Activated naive CD4-positive, alpha-beta T cell treated with anti-CD3 and anti-CD28 coated beads, Interleukin-2, amount 50 U/mL, for 24 hours (primary cell): ENCODE results near the gene ZNF426.

ENCODE experiments used
- H3K27ac Mint-ChIP-seq: one replicate; pipeline ENCODE4 v1.8.0; 2021; ENCODE audit warnings: mild to moderate bottlenecking, mixed read lengths
- H3K27me3 Mint-ChIP-seq: one replicate; pipeline ENCODE4 v1.8.0; 2021; ENCODE audit warnings: mixed read lengths
- H3K36me3 Mint-ChIP-seq: one replicate; pipeline ENCODE4 v1.8.0; 2021; ENCODE audit warnings: mixed read lengths
- H3K4me1 Mint-ChIP-seq: one replicate; pipeline ENCODE4 v1.8.0; 2021; ENCODE audit warnings: mixed read lengths
- H3K4me3 Mint-ChIP-seq: one replicate; pipeline ENCODE4 v1.8.0; 2021; ENCODE audit warnings: mild to moderate bottlenecking, mixed read lengths
- H3K9me3 Mint-ChIP-seq: one replicate; pipeline ENCODE4 v1.8.0; 2021; ENCODE audit warnings: mixed read lengths

Gene ZNF426

GRCh38 chr19:9531933-9532332 lies 6.5 kb downstream of the ZNF426 start:
- Mint-ChIP-seq H3K4me3 (no peak overlapping the region), H3K4me1 (peaks cover 4% of the 10 kb centered on the region), H3K27me3 (no peaks in the 10 kb centered on the region), H3K9me3 (peaks cover 21% of the 10 kb centered on the region), H3K36me3 (peaks cover 81% of the 10 kb centered on the region), H3K27ac (no peak overlapping the region)

GRCh38 chr19:9528757-9529336 lies 9.6 kb downstream of the ZNF426 start:
- no peak overlapping the region for H3K4me3 Mint-ChIP-seq
- H3K9me3 Mint-ChIP-seq: peaks cover 29% of the 10 kb centered on the region
- no peaks in the 10 kb centered on the region for H3K4me1 Mint-ChIP-seq
- H3K27ac Mint-ChIP-seq: no peak overlapping the region
- no peaks in the 10 kb centered on the region for H3K27me3 Mint-ChIP-seq
- H3K36me3 Mint-ChIP-seq: peaks cover 78% of the 10 kb centered on the region

GRCh38 chr19:9523885-9524474 lies 14.5 kb downstream of the ZNF426 start:
- H3K9me3 Mint-ChIP-seq: peaks cover 16% of the 10 kb centered on the region
- H3K27ac Mint-ChIP-seq: no peak overlapping the region
- no peaks in the 10 kb centered on the region for H3K4me1 Mint-ChIP-seq
- peaks cover 54% of the 10 kb centered on the region for H3K36me3 Mint-ChIP-seq
- H3K4me3 Mint-ChIP-seq: no peak overlapping the region
- no peaks in the 10 kb centered on the region for H3K27me3 Mint-ChIP-seq

GRCh38 chr19:9507285-9507684 lies 31.2 kb downstream of the ZNF426 start:
- H3K9me3 Mint-ChIP-seq: peaks cover 49% of the 10 kb centered on the region

GRCh38 chr19:9500796-9501195 lies 37.6 kb downstream of the ZNF426 start:
- Mint-ChIP-seq H3K27me3 (no peaks in the 10 kb centered on the region), H3K4me1 (no peaks in the 10 kb centered on the region), H3K4me3 (no peak overlapping the region), H3K9me3 (peaks cover 16% of the 10 kb centered on the region), H3K27ac (no peak overlapping the region), H3K36me3 (peaks cover 27% of the 10 kb centered on the region)

More at GRCh38 chr19:9507285-9507684, 31.2 kb downstream of the ZNF426 start:
- H3K27ac Mint-ChIP-seq: no peak overlapping the region
- H3K4me1 Mint-ChIP-seq: no peaks in the 10 kb centered on the region
- H3K4me3 Mint-ChIP-seq: no peak overlapping the region
- H3K36me3 Mint-ChIP-seq: peaks cover 32% of the 10 kb centered on the region
- H3K27me3 Mint-ChIP-seq: no peaks in the 10 kb centered on the region

- H3K36me3 Mint-ChIP-seq: peaks cover 23% of the 10 kb centered on the region
- peaks cover 3% of the 10 kb centered on the region for H3K27me3 Mint-ChIP-seq
- H3K4me1 Mint-ChIP-seq: no peaks in the 10 kb centered on the region
- peaks cover 13% of the 10 kb centered on the region for H3K9me3 Mint-ChIP-seq
- no peak within 1 kb of the TSS for H3K27ac Mint-ChIP-seq
- H3K4me3 Mint-ChIP-seq: peak within 1 kb of the TSS; percentile 44
Observed at GRCh38 chr19:9498183-9498902, 40.1 kb downstream of the ZNF426 start, which contains the start of gene ZNF560. ZNF560 (minus strand) TSS chr19:9498616; CDS start chr19:9475313, 23,303 bp downstream.

- Mint-ChIP-seq H3K27ac (no peak overlapping the region), H3K36me3 (peaks cover 19% of the 10 kb centered on the region), H3K4me3 (no peak overlapping the region), H3K27me3 (peaks cover 6% of the 10 kb centered on the region), H3K9me3 (peaks cover 15% of the 10 kb centered on the region), H3K4me1 (no peaks in the 10 kb centered on the region)
Observed at GRCh38 chr19:9494096-9494495, 44.3 kb downstream of the ZNF426 start.

- peaks cover 11% of the 10 kb centered on the region for H3K9me3 Mint-ChIP-seq
- H3K4me3 Mint-ChIP-seq: no peak overlapping the region
- no peak overlapping the region for H3K27ac Mint-ChIP-seq
- no peaks in the 10 kb centered on the region for H3K4me1 Mint-ChIP-seq
- no peaks in the 10 kb centered on the region for H3K27me3 Mint-ChIP-seq
- peaks cover 9% of the 10 kb centered on the region for H3K36me3 Mint-ChIP-seq
Observed at GRCh38 chr19:9487016-9487415, 51.4 kb downstream of the ZNF426 start.

- Mint-ChIP-seq H3K4me1 (no peaks in the 10 kb centered on the region), H3K27me3 (no peaks in the 10 kb centered on the region), H3K27ac (no peak overlapping the region), H3K36me3 (peaks cover 9% of the 10 kb centered on the region), H3K4me3 (no peak overlapping the region), H3K9me3 (peaks cover 15% of the 10 kb centered on the region)
Observed at GRCh38 chr19:9485140-9485539, 53.3 kb downstream of the ZNF426 start.

- Mint-ChIP-seq H3K9me3 (peaks cover 45% of the 10 kb centered on the region), H3K4me3 (no peak overlapping the region), H3K4me1 (no peaks in the 10 kb centered on the region)
Observed at GRCh38 chr19:9474975-9475374, 63.5 kb downstream of the ZNF426 start.

More at GRCh38 chr19:9474975-9475374, 63.5 kb downstream of the ZNF426 start:
- Mint-ChIP-seq H3K27ac (no peak overlapping the region), H3K36me3 (peaks cover 21% of the 10 kb centered on the region), H3K27me3 (peaks cover 4% of the 10 kb centered on the region)
